AG04449 (cell line): ENCODE results near the gene OR10G8.
"Not testable (repeated sequence)": the region's sequence is repeated elsewhere in the genome, so short reads cannot be mapped to it uniquely, and the experiment has no call there.

ENCODE experiments used
- CTCF ChIA-PET: fragments of 350-600 bp; formaldehyde crosslinking; extraction: SDS; loops from one replicate; lab custom pipeline; 2021; ENCODE audit warnings: antibody characterized with exemption; lab: Yijun Ruan, JAX
- POLR2A ChIA-PET: fragments of 400-600, 350-600 bp; formaldehyde crosslinking; extraction: SDS; loops from one replicate; lab custom pipeline; 2020; ENCODE audit warnings: antibody characterized with exemption, inconsistent platforms; lab: Yijun Ruan, JAX
- DNase-seq: peaks from one replicate; pipeline ENCODE4 v3.0.0-alpha.2; 2010; ENCODE audit warnings: low read depth, low spot score
- H3K4me3 ChIP-seq: 2 replicates; pipeline ENCODE4 v1.5.1; 2011; ENCODE audit warnings: low read depth, mild to moderate bottlenecking, control low read depth, low read length
- CTCF ChIP-seq: IDR thresholded peaks from one replicate; pipeline ENCODE4 v1.5.1; 2011; ENCODE audit warnings: mild to moderate bottlenecking, moderate library complexity, low read length, control low read depth, inconsistent platforms; ENCODE audit not compliant: insufficient read depth; ENCODE audit errors: missing control alignments

OR10G8 gene

GRCh38 chr11:124026498-124026897 lies at the start of gene OR10G8:
OR10G8 (plus strand) TSS chr11:124026798; CDS start chr11:124029623, 2,825 bp downstream.
- ChIA-PET POLR2A (no interaction called here), CTCF (no interaction called here)
- no peak for TF ChIP-seq CTCF
- DNase-seq, result no peak
- H3K4me3 ChIP-seq, result no peak within 1 kb of the TSS

GRCh38 chr11:123977731-123978347 lies 48.8 kb upstream of the OR10G8 start, which contains the start of gene OR10S1:
OR10S1 (minus strand) TSS chr11:123977781; CDS start chr11:123977664, 117 bp downstream.
- TF ChIP-seq CTCF, result no peak
- ChIA-PET POLR2A (no interaction called here), CTCF (no interaction called here)
- no peak for DNase-seq
- H3K4me3 ChIP-seq, result no peak within 1 kb of the TSS

- H3K4me3 ChIP-seq, result no peak overlapping the region
- no peak for DNase-seq
- CTCF ChIA-PET, result no interaction called here
- POLR2A ChIA-PET, result no interaction called here
- no peak for TF ChIP-seq CTCF
These were observed 47.3 kb upstream of the OR10G8 start for GRCh38 chr11:123979311-123979710.

GRCh38 chr11:123995119-123995518 lies 31.5 kb upstream of the OR10G8 start, which contains the start of gene OR10G6:
OR10G6 (minus strand) TSS chr11:123995161; CDS start chr11:123995161, 0 bp downstream.
- DNase-seq, result no peak
- CTCF ChIA-PET, result no interaction called here

GRCh38 chr11:124012697-124013096 lies 13.9 kb upstream of the OR10G8 start, which contains the start of gene OR10G4:
OR10G4 (plus strand) TSS chr11:124012997; CDS start chr11:124015575, 2,578 bp downstream.
- no peak for TF ChIP-seq CTCF
- ChIA-PET POLR2A (no interaction called here), CTCF (no interaction called here)
- DNase-seq, result no peak
- no peak within 1 kb of the TSS for H3K4me3 ChIP-seq

More at GRCh38 chr11:123995119-123995518, 31.5 kb upstream of the OR10G8 start, which contains the start of gene OR10G6:
- TF ChIP-seq CTCF, result no peak
- POLR2A ChIA-PET, result no interaction called here
- H3K4me3 ChIP-seq, result no peak within 1 kb of the TSS

- POLR2A ChIA-PET, result not testable (repeated sequence)
These were observed 10.8 kb upstream of the OR10G8 start for GRCh38 chr11:124015837-124016236.

More at GRCh38 chr11:124015837-124016236, 10.8 kb upstream of the OR10G8 start:
- DNase-seq, CTCF ChIA-PET, H3K4me3 ChIP-seq: not testable (repeated sequence)
